Left lung (tissue), 10 donors: Measurements from ENCODE around the gene FOXO1. TPM values are rescaled to one million over a fixed set of nuclear protein-coding genes. Genes with fewer than 3 reads are reported as not detected.
A peak's percentile ranks its signal among the peaks of the same experiment; 100 is the strongest.

Experiments
- ATAC-seq: fragments of 200-7000 bp; cut with Tn5 transposase; one replicate; pipeline ENCODE4 v1.9.1; 2020; ENCODE audit warnings: moderate library complexity
- DNase-seq, 4 donors: peaks; one replicate each; pipeline ENCODE4 v3.0.0-alpha.2; 2013 to 2020
- H3K27ac ChIP-seq, 2 donors: fragments of 200-600 bp; sonication (generic) in 1 of 2; one replicate each; pipeline versions ENCODE4 v1.5.0 to v1.8.0; 2020 to 2021
- H3K27me3 ChIP-seq, 2 donors: fragments of 200-600 bp; sonication (generic) in 1 of 2; one replicate each; pipeline versions ENCODE4 v1.5.0 to v1.8.0; 2020 to 2021
- H3K36me3 ChIP-seq, 2 donors: fragments of 200-600 bp; sonication (generic) in 1 of 2; one replicate each; pipeline versions ENCODE4 v1.5.0 to v1.8.0; 2020 to 2021
- H3K4me1 ChIP-seq, 2 donors: fragments of 200-600 bp; one replicate each; pipeline ENCODE4 v1.8.0; 2021
- H3K4me3 ChIP-seq, 2 donors: fragments of 200-600 bp; sonication (generic) in 1 of 2; one replicate each; pipeline versions ENCODE4 v1.5.0 to v1.8.0; 2020 to 2021; ENCODE audit warnings: mild to moderate bottlenecking in 1 of 2
- H3K9me3 ChIP-seq, 2 donors: fragments of 200-600 bp; sonication (generic) in 1 of 2; one replicate each; pipeline versions ENCODE4 v1.5.0 to v1.8.0; 2020 to 2021
- CTCF ChIP-seq, 2 donors: fragments of 200-600 bp; sonication (generic) in 1 of 2; IDR thresholded peaks; one replicate each; pipeline versions ENCODE4 v1.5.0 to v1.8.0; 2021; ENCODE audit warnings: antibody characterized with exemption in 2 of 2
- intact Hi-C, 2 donors: fragments of 100-400 bp; cut with DNase I; formaldehyde crosslinking; loops; one replicate each; pipeline versions ENCODE4 v1.11.2 to v1.14.2; 2022
- polyA plus RNA-seq, 6 donors: library from polyadenylated mRNA; unstranded; fragments of 120-200 nt; gene quantifications; one replicate each; pipeline ENCODE4 v1.2.1, GENCODE V29; 2013; ENCODE audit not compliant: insufficient read length in 6 of 6
- total RNA-seq, 2 donors: library from RNA; stranded (reverse); fragmentation: NEBNext Ultra II Directional; extraction: Animal tissue kit (Norgen Biotek cat#: 25700); gene quantifications; one replicate each; pipeline ENCODE4 v1.2.1, GENCODE V29; 2021
- donor health status: DM: no; HTN: yes; CAD: no.
- donor health status: DM: no; HTN: no; CAD: no.

Gene FOXO1
- total and polyA plus RNA-seq, 8 donors: 12.1 to 24.0 (median 13.8) TPM

GRCh38 chr13:40599747-40600146 lies 66.7 kb downstream of the FOXO1 start:
- no peak for DNase-seq
- no peaks in the 10 kb centered on the region for H3K36me3 ChIP-seq
- no peaks in the 10 kb centered on the region for H3K9me3 ChIP-seq
- no peaks in the 10 kb centered on the region for H3K27me3 ChIP-seq
- H3K4me1 ChIP-seq: peaks cover 12 to 15% of the 10 kb centered on the region in 2 donors
- no peak overlapping the region for H3K27ac ChIP-seq
- no peak for ATAC-seq
- no peak overlapping the region for H3K4me3 ChIP-seq
- TF ChIP-seq CTCF (IDR thresholded peaks at IDR 0.05): no peak
- intact Hi-C loops: no loop called here

GRCh38 chr13:40599124-40599523 lies 67.3 kb downstream of the FOXO1 start:
- H3K36me3 ChIP-seq: no peaks in the 10 kb centered on the region
- TF ChIP-seq CTCF (IDR thresholded peaks at IDR 0.05): no peak
- intact Hi-C loops: no loop called here
- no peak overlapping the region for H3K4me3 ChIP-seq
- H3K27ac ChIP-seq: no peak overlapping the region
- DNase-seq (no peak), ATAC-seq (no peak)
- H3K27me3 ChIP-seq: no peaks in the 10 kb centered on the region
- no peaks in the 10 kb centered on the region for H3K9me3 ChIP-seq
- H3K4me1 ChIP-seq: peaks cover 12 to 15% of the 10 kb centered on the region in 2 donors

GRCh38 chr13:40598569-40598968 lies 67.9 kb downstream of the FOXO1 start:
- ATAC-seq: peak; percentile 18
- no peak overlapping the region for H3K27ac ChIP-seq
- intact Hi-C loops: no loop called here

GRCh38 chr13:40597735-40598365 lies 68.6 kb downstream of the FOXO1 start:
- DNase-seq (peak in 2 of 4 donors; percentile 46 to 77), ATAC-seq (peak; percentile 90)
- Histone ChIP-seq H3K9me3 (no peaks in the 10 kb centered on the region), H3K27ac (peak overlapping the region in 1 of 2 donors; percentile 55), H3K27me3 (no peaks in the 10 kb centered on the region), H3K4me1 (peaks cover 12 to 15% of the 10 kb centered on the region in 2 donors), H3K4me3 (no peak overlapping the region), H3K36me3 (no peaks in the 10 kb centered on the region)
- no peak for TF ChIP-seq CTCF (IDR thresholded peaks at IDR 0.05)
- intact Hi-C loops: no loop called here

More at GRCh38 chr13:40598569-40598968, 67.9 kb downstream of the FOXO1 start:
- Histone ChIP-seq H3K4me3 (no peak overlapping the region), H3K4me1 (peaks cover 12 to 15% of the 10 kb centered on the region in 2 donors), H3K9me3 (no peaks in the 10 kb centered on the region), H3K27me3 (no peaks in the 10 kb centered on the region), H3K36me3 (no peaks in the 10 kb centered on the region)
- TF ChIP-seq CTCF (IDR thresholded peaks at IDR 0.05): no peak
- no peak for DNase-seq

- DNase-seq (no peak), ATAC-seq (no peak)
- Histone ChIP-seq H3K27me3 (no peaks in the 10 kb centered on the region), H3K4me3 (no peak overlapping the region), H3K4me1 (peaks cover 8 to 15% of the 10 kb centered on the region in 2 donors), H3K27ac (no peak overlapping the region), H3K9me3 (no peaks in the 10 kb centered on the region), H3K36me3 (no peaks in the 10 kb centered on the region)
- intact Hi-C loops: no loop called here
- TF ChIP-seq CTCF (IDR thresholded peaks at IDR 0.05): no peak
Measured at GRCh38 chr13:40596484-40596883, 70.0 kb downstream of the FOXO1 start.
